Fibroblast of the aortic adventitia (primary cell): Measurements from ENCODE around the gene TMED1. TPM values are rescaled to one million over a fixed set of nuclear protein-coding genes. Genes with fewer than 3 reads are reported as not detected.

ENCODE experiments used
- DNase-seq: peaks from one replicate; pipeline ENCODE4 v3.0.0-alpha.2; 2010; ENCODE audit warnings: low read depth
- H3K4me3 ChIP-seq: 2 replicates; pipeline ENCODE4 v1.5.1; 2011; ENCODE audit warnings: low read depth, mild to moderate bottlenecking, control low read depth, low read length, moderate library complexity
- CTCF ChIP-seq: IDR thresholded peaks from 2 replicates; pipeline ENCODE4 v1.5.1; 2011; ENCODE audit warnings: mild to moderate bottlenecking, low read length, control low read depth, inconsistent platforms; ENCODE audit not compliant: insufficient read depth
- small RNA-seq: library from RNA; depleted of rRNA; stranded (forward); fragments of <200 nt; gene quantifications from one replicate; pipeline ENCODE3, GENCODE V24; 2012
- total RNA-seq: library from RNA; depleted of rRNA; stranded (reverse); fragments of >200 nt; gene quantifications from 2 replicates; pipeline ENCODE4 v1.2.3, GENCODE V29; 2012; ENCODE audit warnings: low replicate concordance

TMED1 gene
- total RNA-seq, 1 donor, result 30.2 TPM

GRCh38 chr19:10796653-10797052 is 39.4 kb downstream of the TMED1 start:
- DNase-seq, result no peak
- no peak for TF ChIP-seq CTCF
- no peak overlapping the region for H3K4me3 ChIP-seq

DNA sequence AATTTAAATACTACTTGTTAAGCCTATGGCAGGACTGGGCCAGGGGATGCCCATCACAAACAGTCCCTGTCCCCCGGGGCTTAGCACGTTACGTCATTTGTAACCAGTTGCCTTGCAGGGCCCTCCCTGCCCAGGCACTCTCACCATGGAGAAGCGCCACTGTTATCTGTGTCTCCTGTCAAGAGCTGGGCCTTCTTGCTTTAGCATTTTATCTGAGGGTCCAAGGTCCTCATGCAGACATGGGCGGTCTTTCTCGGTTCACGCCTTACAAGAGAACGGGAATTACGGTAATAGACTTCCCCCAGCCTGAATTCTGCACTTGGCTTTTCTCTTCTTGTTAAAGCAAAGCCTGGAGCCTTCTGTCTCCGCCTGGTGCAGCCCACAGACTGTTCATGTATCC is 46.1 kb downstream of the TMED1 start:
- no peak overlapping the region for H3K4me3 ChIP-seq
- no peak for TF ChIP-seq CTCF
- no peak for DNase-seq

GRCh38 chr19:10788146-10788545 is 47.9 kb downstream of the TMED1 start:
- no peak for TF ChIP-seq CTCF
- no peak overlapping the region for H3K4me3 ChIP-seq
- DNase-seq, result no peak

DNA sequence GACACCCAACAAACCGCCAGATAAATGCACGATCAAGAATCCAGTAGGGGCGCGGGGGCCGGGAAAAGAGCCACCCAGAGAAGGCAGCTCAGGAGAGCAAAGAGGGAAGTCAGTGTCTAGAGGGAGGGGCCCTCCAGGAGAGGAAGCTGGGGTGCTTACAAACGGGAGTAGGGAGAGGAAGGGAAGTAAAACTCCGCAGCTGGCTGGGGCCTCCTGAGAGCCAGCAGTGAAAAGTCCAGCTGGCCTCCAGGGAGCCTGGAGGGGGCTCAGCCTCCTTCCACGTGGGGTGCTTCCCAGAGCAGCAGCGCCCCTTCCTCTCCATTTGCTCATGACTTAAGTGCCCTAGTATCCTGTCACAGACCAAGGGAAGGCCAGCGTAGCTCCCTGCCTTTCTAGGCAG is 51.8 kb downstream of the TMED1 start:
- no peak overlapping the region for H3K4me3 ChIP-seq
- no peak for DNase-seq
- no peak for TF ChIP-seq CTCF

DNA sequence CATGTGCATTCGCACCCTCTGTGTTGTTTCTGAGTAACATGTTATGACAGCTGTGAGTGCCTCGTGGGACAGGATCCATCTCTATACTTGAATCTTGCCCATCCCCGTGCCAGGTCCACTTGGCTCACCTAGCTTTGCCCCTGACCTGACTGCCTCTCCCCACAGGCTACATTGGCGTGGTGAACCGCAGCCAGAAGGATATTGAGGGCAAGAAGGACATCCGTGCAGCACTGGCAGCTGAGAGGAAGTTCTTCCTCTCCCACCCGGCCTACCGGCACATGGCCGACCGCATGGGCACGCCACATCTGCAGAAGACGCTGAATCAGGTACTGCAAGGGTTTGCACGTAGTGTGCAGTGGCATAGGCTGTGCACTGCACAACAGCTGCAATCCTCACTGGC is 53.2 kb downstream of the TMED1 start:
- DNase-seq, result no peak
- H3K4me3 ChIP-seq, result no peak overlapping the region
- TF ChIP-seq CTCF, result no peak

Small RNA genes within 50 kb of the gene (small RNA-seq; reads per million reads assigned to genes)
- gene MIR199A1 (3.4 reads per million, percentile 83 among the genes with 10 or more reads in this experiment), gene MIR6793 (not detected)

Other genes starting within 250 kb of the TMED1 start
- gene AP1M2, start 248.9 kb downstream of the TMED1 start, total RNA-seq, result not detected in 2 replicates
- gene SLC44A2, start 210.7 kb downstream of the TMED1 start, total RNA-seq, result 48.2 and 71.2 TPM in 2 replicates
- gene ILF3, start 181.9 kb downstream of the TMED1 start, total RNA-seq, result 68.3 and 119 TPM in 2 replicates
- gene QTRT1, start 134.8 kb downstream of the TMED1 start, total RNA-seq, result 17.7 and 21.1 TPM in 2 replicates
- 44.6 and 83.2 TPM in 2 replicates for gene DNM2, start 118.1 kb downstream of the TMED1 start, total RNA-seq
- 0.41 and 0.81 TPM in 2 replicates for gene C19orf38, start 12.2 kb upstream of the TMED1 start, total RNA-seq
- gene CARM1, start 35.3 kb upstream of the TMED1 start, total RNA-seq, result 16.4 and 39.6 TPM in 2 replicates
- gene YIPF2, start 92.4 kb upstream of the TMED1 start, total RNA-seq, result 68.7 and 89.1 TPM in 2 replicates
- gene TIMM29, start 92.6 kb upstream of the TMED1 start, total RNA-seq, result 18.4 and 41.5 TPM in 2 replicates
- gene SMARCA4, start 124.8 kb upstream of the TMED1 start, total RNA-seq, result 46.5 and 63.8 TPM in 2 replicates